B cell (primary cell): ENCODE data around the gene AP5S1.

Experiments
- EZH2 ChIP-seq: IDR thresholded peaks from 2 replicates; pipeline ENCODE4 v1.6.1; 2012; ENCODE audit warnings: borderline replicate concordance, low read depth, mild to moderate bottlenecking, moderate library complexity, low read length; ENCODE audit not compliant: insufficient read depth, poor library complexity, severe bottlenecking
- TF ChIP-seq, protein P1 (sequence below): fragments of 200-600 bp; IDR thresholded peaks from one replicate; pipeline ENCODE4 v1.8.0; 2022; ENCODE audit warnings: antibody characterized with exemption, mild to moderate bottlenecking

DNA sequence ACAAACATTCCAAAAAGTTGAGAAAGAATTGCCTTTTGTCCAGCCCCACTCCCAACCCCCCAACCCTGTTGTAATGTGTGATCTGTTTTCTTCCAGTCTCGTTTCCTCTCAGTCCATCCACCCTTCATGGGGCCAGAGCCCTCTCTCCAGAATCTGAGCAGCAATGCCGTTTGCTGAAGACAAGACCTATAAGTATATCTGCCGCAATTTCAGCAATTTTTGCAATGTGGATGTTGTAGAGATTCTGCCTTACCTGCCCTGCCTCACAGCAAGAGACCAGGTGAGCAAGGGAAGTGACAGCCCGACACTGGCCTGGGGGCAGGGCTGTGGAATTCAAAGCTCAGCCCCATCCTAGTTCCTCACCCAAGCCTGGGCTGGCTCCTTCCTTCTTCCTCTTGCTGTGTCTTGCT lies 34.1 kb downstream of the AP5S1 start:
- no peak for TF ChIP-seq EZH2
- TF ChIP-seq, protein P1, sequence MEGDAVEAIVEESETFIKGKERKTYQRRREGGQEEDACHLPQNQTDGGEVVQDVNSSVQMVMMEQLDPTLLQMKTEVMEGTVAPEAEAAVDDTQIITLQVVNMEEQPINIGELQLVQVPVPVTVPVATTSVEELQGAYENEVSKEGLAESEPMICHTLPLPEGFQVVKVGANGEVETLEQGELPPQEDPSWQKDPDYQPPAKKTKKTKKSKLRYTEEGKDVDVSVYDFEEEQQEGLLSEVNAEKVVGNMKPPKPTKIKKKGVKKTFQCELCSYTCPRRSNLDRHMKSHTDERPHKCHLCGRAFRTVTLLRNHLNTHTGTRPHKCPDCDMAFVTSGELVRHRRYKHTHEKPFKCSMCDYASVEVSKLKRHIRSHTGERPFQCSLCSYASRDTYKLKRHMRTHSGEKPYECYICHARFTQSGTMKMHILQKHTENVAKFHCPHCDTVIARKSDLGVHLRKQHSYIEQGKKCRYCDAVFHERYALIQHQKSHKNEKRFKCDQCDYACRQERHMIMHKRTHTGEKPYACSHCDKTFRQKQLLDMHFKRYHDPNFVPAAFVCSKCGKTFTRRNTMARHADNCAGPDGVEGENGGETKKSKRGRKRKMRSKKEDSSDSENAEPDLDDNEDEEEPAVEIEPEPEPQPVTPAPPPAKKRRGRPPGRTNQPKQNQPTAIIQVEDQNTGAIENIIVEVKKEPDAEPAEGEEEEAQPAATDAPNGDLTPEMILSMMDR = no peak
